ENCODE measurements around the gene SLC22A23.
A peak's percentile ranks its signal among the peaks of the same experiment; 100 is the strongest.

The SLC22A23 gene

GRCh38 chr6:3312604-3313231 is 144.1 kb downstream of the SLC22A23 start:
- no peak for TF ChIP-seq RAD21 (IDR thresholded peaks at IDR 0.05; ENCODE audit: low read depth)
- TF ChIP-seq ZBTB7A (IDR thresholded peaks at IDR 0.05; ENCODE audit: low read depth), result no peak
- no peak for TF ChIP-seq TEAD4 (IDR thresholded peaks at IDR 0.05)
- no peak for TF ChIP-seq FOXM1 (IDR thresholded peaks at IDR 0.05; ENCODE audit: borderline replicate concordance, low read depth)
- no peak for TF ChIP-seq EGR1 (IDR thresholded peaks at IDR 0.05)
- TF ChIP-seq, protein P1, sequence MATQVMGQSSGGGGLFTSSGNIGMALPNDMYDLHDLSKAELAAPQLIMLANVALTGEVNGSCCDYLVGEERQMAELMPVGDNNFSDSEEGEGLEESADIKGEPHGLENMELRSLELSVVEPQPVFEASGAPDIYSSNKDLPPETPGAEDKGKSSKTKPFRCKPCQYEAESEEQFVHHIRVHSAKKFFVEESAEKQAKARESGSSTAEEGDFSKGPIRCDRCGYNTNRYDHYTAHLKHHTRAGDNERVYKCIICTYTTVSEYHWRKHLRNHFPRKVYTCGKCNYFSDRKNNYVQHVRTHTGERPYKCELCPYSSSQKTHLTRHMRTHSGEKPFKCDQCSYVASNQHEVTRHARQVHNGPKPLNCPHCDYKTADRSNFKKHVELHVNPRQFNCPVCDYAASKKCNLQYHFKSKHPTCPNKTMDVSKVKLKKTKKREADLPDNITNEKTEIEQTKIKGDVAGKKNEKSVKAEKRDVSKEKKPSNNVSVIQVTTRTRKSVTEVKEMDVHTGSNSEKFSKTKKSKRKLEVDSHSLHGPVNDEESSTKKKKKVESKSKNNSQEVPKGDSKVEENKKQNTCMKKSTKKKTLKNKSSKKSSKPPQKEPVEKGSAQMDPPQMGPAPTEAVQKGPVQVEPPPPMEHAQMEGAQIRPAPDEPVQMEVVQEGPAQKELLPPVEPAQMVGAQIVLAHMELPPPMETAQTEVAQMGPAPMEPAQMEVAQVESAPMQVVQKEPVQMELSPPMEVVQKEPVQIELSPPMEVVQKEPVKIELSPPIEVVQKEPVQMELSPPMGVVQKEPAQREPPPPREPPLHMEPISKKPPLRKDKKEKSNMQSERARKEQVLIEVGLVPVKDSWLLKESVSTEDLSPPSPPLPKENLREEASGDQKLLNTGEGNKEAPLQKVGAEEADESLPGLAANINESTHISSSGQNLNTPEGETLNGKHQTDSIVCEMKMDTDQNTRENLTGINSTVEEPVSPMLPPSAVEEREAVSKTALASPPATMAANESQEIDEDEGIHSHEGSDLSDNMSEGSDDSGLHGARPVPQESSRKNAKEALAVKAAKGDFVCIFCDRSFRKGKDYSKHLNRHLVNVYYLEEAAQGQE (IDR thresholded peaks at IDR 0.05; ENCODE audit: low read depth), result no peak
- TF ChIP-seq TCF12 (IDR thresholded peaks at IDR 0.05; ENCODE audit: low read depth), result no peak
- no peak for TF ChIP-seq USF1 (IDR thresholded peaks at IDR 0.05)
- no peak for TF ChIP-seq CREB1 (IDR thresholded peaks at IDR 0.05; ENCODE audit: low read depth)
- TF ChIP-seq CEBPB (IDR thresholded peaks at IDR 0.05), result no peak
- TF ChIP-seq YY1 (IDR thresholded peaks at IDR 0.05; ENCODE audit: low read depth), result no peak
- no peak for TF ChIP-seq TAF1 (IDR thresholded peaks at IDR 0.05; ENCODE audit: low read depth)
- no peak for TF ChIP-seq MAX (IDR thresholded peaks at IDR 0.05)
- TF ChIP-seq EP300 (IDR thresholded peaks at IDR 0.05; ENCODE audit: borderline replicate concordance), result no peak
- no peak for TF ChIP-seq NFIC (IDR thresholded peaks at IDR 0.05)

GRCh38 chr6:3311826-3312225 is 145.0 kb downstream of the SLC22A23 start:
- TF ChIP-seq FOXM1 (IDR thresholded peaks at IDR 0.05; ENCODE audit: borderline replicate concordance, low read depth) (no peak), EGR1 (IDR thresholded peaks at IDR 0.05) (no peak), USF1 (IDR thresholded peaks at IDR 0.05) (no peak), NFIC (IDR thresholded peaks at IDR 0.05) (no peak), CEBPB (IDR thresholded peaks at IDR 0.05) (no peak), RAD21 (IDR thresholded peaks at IDR 0.05; ENCODE audit: low read depth) (no peak), TEAD4 (IDR thresholded peaks at IDR 0.05) (no peak), EP300 (IDR thresholded peaks at IDR 0.05; ENCODE audit: borderline replicate concordance) (no peak), YY1 (IDR thresholded peaks at IDR 0.05; ENCODE audit: low read depth) (no peak), ZBTB7A (IDR thresholded peaks at IDR 0.05; ENCODE audit: low read depth) (no peak), MAX (IDR thresholded peaks at IDR 0.05) (no peak), TAF1 (IDR thresholded peaks at IDR 0.05; ENCODE audit: low read depth) (no peak), CREB1 (IDR thresholded peaks at IDR 0.05; ENCODE audit: low read depth) (no peak), TCF12 (IDR thresholded peaks at IDR 0.05; ENCODE audit: low read depth) (no peak)
- TF ChIP-seq, protein P1 (IDR thresholded peaks at IDR 0.05; ENCODE audit: low read depth), result no peak

- TF ChIP-seq NFIC (IDR thresholded peaks at IDR 0.05), result peak; percentile 76
- peak; percentile 63 for TF ChIP-seq TEAD4 (IDR thresholded peaks at IDR 0.05)
- no peak for TF ChIP-seq YY1 (IDR thresholded peaks at IDR 0.05; ENCODE audit: low read depth)
- TF ChIP-seq USF1 (IDR thresholded peaks at IDR 0.05), result 0 out of 2 replicates have a peak, but pooled peaks have one; percentile 40
- no peak for TF ChIP-seq MAX (IDR thresholded peaks at IDR 0.05)
Observed at GRCh38 chr6:3310703-3311102, 146.1 kb downstream of the SLC22A23 start.

DNA sequence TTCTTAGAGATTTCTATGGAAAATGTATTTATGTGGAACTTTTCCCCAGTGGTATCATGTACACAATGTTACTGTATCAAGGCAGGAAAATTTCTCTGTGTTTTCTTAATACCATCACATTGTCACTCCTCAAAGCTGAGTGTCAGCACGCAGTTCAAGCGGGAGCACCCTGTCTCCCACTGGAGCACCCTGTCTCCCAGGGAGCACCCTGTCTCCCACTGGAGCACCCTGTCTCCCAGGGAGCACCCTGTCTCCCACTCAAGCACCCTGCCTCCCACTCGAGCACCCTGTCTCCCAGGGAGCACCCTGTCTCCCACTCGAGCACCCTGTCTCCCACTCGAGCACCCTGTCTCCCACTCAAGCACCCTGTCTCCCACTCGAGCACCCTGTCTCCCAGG is 146.8 kb downstream of the SLC22A23 start:
- no peak for TF ChIP-seq YY1 (IDR thresholded peaks at IDR 0.05; ENCODE audit: low read depth)
- no peak for TF ChIP-seq USF1 (IDR thresholded peaks at IDR 0.05)
- TF ChIP-seq TCF12 (IDR thresholded peaks at IDR 0.05; ENCODE audit: low read depth), result no peak
- TF ChIP-seq FOXM1 (IDR thresholded peaks at IDR 0.05; ENCODE audit: borderline replicate concordance, low read depth), result no peak
